Endodermal cell (in vitro differentiated cells): Measurements from ENCODE around the gene MPP3. TPM values are rescaled to one million over a fixed set of nuclear protein-coding genes. Genes with fewer than 3 reads are reported as not detected.
A peak's percentile ranks its signal among the peaks of the same experiment; 100 is the strongest.

Source experiments
- DNase-seq: peaks from one replicate; pipeline ENCODE4 v3.0.0-alpha.2; 2017
- H3K27ac ChIP-seq: 2 replicates; pipeline ENCODE4 v1.5.1; 2013; ENCODE audit warnings: mild to moderate bottlenecking, low read depth, low read length, moderate library complexity
- H3K27me3 ChIP-seq: 2 replicates; pipeline ENCODE4 v1.6.1; 2013; ENCODE audit warnings: mild to moderate bottlenecking, low read length, moderate library complexity; ENCODE audit not compliant: insufficient read depth, control insufficient read depth, poor library complexity, severe bottlenecking
- H3K36me3 ChIP-seq: 2 replicates; pipeline ENCODE4 v1.7.0; 2013; ENCODE audit warnings: mild to moderate bottlenecking, low read length, moderate library complexity; ENCODE audit not compliant: control insufficient read depth, insufficient read depth
- H3K4me1 ChIP-seq: one replicate; pipeline ENCODE4 v1.7.0; 2013; ENCODE audit warnings: low read length; ENCODE audit not compliant: control insufficient read depth, insufficient read depth
- H3K4me3 ChIP-seq: 2 replicates; pipeline ENCODE4 v1.5.1; 2013; ENCODE audit warnings: mild to moderate bottlenecking, low read length, moderate library complexity
- H3K9ac ChIP-seq: 2 replicates; pipeline ENCODE4 v1.6.1; 2013; ENCODE audit warnings: mild to moderate bottlenecking, low read length, moderate library complexity; ENCODE audit not compliant: poor library complexity, severe bottlenecking; ENCODE audit errors: extremely low read depth
- H3K9me3 ChIP-seq: 2 replicates; pipeline ENCODE4 v1.6.1; 2013; ENCODE audit warnings: mild to moderate bottlenecking, low read length, moderate library complexity; ENCODE audit not compliant: control insufficient read depth
- H3K27ac Mint-ChIP-seq: 2 replicates; pipeline ENCODE4 v1.8.0; 2020; ENCODE audit warnings: mixed read lengths
- H3K27me3 Mint-ChIP-seq: 2 replicates; pipeline ENCODE4 v1.8.0; 2021; ENCODE audit warnings: mild to moderate bottlenecking, mixed read lengths; ENCODE audit not compliant: insufficient read depth
- H3K36me3 Mint-ChIP-seq: 2 replicates; pipeline ENCODE4 v1.8.0; 2020; ENCODE audit warnings: low read depth, mixed read lengths
- H3K4me1 Mint-ChIP-seq: 2 replicates; pipeline ENCODE4 v1.8.0; 2020; ENCODE audit warnings: mixed read lengths
- H3K4me3 Mint-ChIP-seq: 2 replicates; pipeline ENCODE4 v1.8.0; 2020; ENCODE audit warnings: mild to moderate bottlenecking, moderate library complexity, mixed read lengths
- H3K9me3 Mint-ChIP-seq: 2 replicates; pipeline ENCODE4 v1.8.0; 2020; ENCODE audit warnings: mild to moderate bottlenecking, mixed read lengths
- WGBS, 2 experiments: methylation state at CpG; one replicate each; pipeline versions ENCODE4 v1.1.5 to v1.1.7; 2013; ENCODE audit warnings: missing lambda C conversion rate in 2 of 2, mixed read lengths in 1 of 2; ENCODE audit not compliant: insufficient coverage in 1 of 2, insufficient read length in 1 of 2; 5-methylcytosine and 5-hydroxymethylcytosine counted together
- total RNA-seq, 2 donors: library from RNA; stranded (reverse); fragmentation: NEBNext Ultra II Directional in 1 of 2; extraction: Animal tissue kit (Norgen Biotek cat#: 25700) in 1 of 2; gene quantifications; 2 replicates in 1 of 2; 3 replicates in 1 of 2; pipeline ENCODE4 v1.2.1, GENCODE V29; 2021
- TF ChIP-seq, protein P1 (sequence below): fragments of 200-600 bp; sonication (generic); conservative IDR thresholded peaks from 2 replicates; pipeline ENCODE4 v1.5.0; 2021; ENCODE audit warnings: antibody characterized with exemption, mild to moderate bottlenecking

MPP3 gene
- total RNA-seq, 2 donors from 2014 or later, result 5.8 to 6.8 TPM

DNA sequence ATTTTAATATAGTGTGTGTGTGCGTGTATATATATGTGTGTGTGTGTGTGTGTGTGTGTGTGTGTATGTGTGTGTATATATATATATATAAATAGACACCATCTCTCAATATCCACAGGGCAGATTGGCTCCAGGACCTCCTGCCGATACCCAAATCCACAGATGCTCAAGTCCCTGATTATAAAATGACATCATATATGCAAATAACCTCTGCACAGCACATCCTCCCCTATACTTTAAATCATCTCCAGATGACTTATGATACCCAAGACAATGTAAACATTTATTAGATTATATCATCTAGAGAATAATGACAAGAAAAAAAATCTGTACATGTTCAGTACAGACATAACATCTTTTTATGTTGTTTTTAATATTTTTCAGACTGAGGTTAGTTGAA is 62.0 kb downstream of the MPP3 start:
- no peak overlapping the region for H3K27ac Mint-ChIP-seq
- H3K27me3 ChIP-seq, result no peaks in the 10 kb centered on the region
- no peaks in the 10 kb centered on the region for H3K9me3 Mint-ChIP-seq
- H3K36me3 Mint-ChIP-seq, result peaks cover 58% of the 10 kb centered on the region
- H3K27ac ChIP-seq, result no peak overlapping the region
- H3K4me3 Mint-ChIP-seq, result no peak overlapping the region
- peaks cover 56% of the 10 kb centered on the region for H3K36me3 ChIP-seq
- 100% methylated on average over 1 of the region's 2 CpGs; no CpG with 5 or more reads in 1 of the 2 experiments for WGBS, 2 experiments
- H3K9me3 ChIP-seq, result no peaks in the 10 kb centered on the region
- DNase-seq, result no peak
- no peaks in the 10 kb centered on the region for H3K27me3 Mint-ChIP-seq
- no peaks in the 10 kb centered on the region for H3K4me1 ChIP-seq
- TF ChIP-seq, protein P1, sequence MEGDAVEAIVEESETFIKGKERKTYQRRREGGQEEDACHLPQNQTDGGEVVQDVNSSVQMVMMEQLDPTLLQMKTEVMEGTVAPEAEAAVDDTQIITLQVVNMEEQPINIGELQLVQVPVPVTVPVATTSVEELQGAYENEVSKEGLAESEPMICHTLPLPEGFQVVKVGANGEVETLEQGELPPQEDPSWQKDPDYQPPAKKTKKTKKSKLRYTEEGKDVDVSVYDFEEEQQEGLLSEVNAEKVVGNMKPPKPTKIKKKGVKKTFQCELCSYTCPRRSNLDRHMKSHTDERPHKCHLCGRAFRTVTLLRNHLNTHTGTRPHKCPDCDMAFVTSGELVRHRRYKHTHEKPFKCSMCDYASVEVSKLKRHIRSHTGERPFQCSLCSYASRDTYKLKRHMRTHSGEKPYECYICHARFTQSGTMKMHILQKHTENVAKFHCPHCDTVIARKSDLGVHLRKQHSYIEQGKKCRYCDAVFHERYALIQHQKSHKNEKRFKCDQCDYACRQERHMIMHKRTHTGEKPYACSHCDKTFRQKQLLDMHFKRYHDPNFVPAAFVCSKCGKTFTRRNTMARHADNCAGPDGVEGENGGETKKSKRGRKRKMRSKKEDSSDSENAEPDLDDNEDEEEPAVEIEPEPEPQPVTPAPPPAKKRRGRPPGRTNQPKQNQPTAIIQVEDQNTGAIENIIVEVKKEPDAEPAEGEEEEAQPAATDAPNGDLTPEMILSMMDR, result no peak
- no peak overlapping the region for H3K4me3 ChIP-seq
- H3K9ac ChIP-seq, result no peak overlapping the region
- H3K4me1 Mint-ChIP-seq, result peaks cover 2% of the 10 kb centered on the region

DNA sequence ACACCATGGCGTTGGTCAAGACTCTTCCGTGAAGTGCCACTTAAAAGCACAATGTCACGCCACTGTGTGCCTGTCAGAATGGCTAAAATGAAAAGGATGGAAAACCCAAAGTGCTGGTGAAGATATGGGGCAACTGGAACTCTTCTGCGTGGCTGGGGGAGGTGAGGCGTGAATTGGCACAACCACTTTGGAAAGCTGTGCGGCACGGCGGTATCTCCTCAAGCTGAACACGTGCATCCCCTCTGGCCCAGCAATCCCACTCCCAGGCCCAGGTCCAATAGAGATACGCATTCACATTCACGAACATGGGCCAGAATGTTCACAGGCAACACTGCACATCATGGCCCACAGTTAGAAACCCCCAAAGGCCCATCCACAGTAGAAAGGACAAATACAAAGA is 63.1 kb downstream of the MPP3 start:
- Histone ChIP-seq H3K9me3 (no peaks in the 10 kb centered on the region), H3K4me1 (no peaks in the 10 kb centered on the region), H3K27me3 (no peaks in the 10 kb centered on the region), H3K27ac (no peak overlapping the region), H3K36me3 (peaks cover 55% of the 10 kb centered on the region), H3K9ac (no peak overlapping the region), H3K4me3 (no peak overlapping the region)
- DNase-seq, result peak; percentile 44
- H3K27me3 Mint-ChIP-seq, result no peaks in the 10 kb centered on the region
- H3K9me3 Mint-ChIP-seq, result no peaks in the 10 kb centered on the region
- 97 to 100% methylated on average over 11 of the region's 11 CpGs for WGBS, 2 experiments
- H3K36me3 Mint-ChIP-seq, result peaks cover 55% of the 10 kb centered on the region
- peaks cover 2% of the 10 kb centered on the region for H3K4me1 Mint-ChIP-seq
- H3K4me3 Mint-ChIP-seq, result no peak overlapping the region
- TF ChIP-seq, protein P1, result no peak
- no peak overlapping the region for H3K27ac Mint-ChIP-seq

DNA sequence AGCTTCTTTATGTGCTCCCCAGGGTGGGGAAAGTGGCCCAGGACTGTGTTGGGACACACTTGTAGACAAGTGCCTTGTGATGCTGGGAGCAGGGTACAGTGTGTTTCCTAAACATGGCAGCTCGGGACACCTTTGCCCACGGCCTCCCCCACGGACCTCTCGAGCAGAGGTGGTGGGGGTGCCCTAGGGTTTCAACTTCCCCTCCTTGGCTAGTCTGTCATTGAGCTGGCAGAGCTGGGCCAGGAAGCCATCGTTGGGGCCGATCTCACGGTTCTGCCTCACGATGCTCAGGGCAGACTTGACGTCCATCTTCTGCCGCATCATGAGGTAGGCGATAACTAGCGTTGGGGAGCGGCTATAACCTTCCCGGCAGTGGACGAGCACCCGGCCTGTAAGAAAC is 63.5 kb downstream of the MPP3 start:
- no peak for DNase-seq
- peaks cover 51% of the 10 kb centered on the region for H3K36me3 ChIP-seq
- H3K27me3 ChIP-seq, result no peaks in the 10 kb centered on the region
- H3K4me3 ChIP-seq, result no peak overlapping the region
- 96 to 99% methylated on average over 13 to 16 of the region's 16 CpGs for WGBS, 2 experiments
- Mint-ChIP-seq H3K4me3 (no peak overlapping the region), H3K4me1 (peaks cover 2% of the 10 kb centered on the region), H3K27me3 (no peaks in the 10 kb centered on the region), H3K27ac (no peak overlapping the region), H3K9me3 (no peaks in the 10 kb centered on the region), H3K36me3 (peaks cover 52% of the 10 kb centered on the region)
- TF ChIP-seq, protein P1, result no peak
- H3K9ac ChIP-seq, result no peak overlapping the region
- no peak overlapping the region for H3K27ac ChIP-seq
- no peaks in the 10 kb centered on the region for H3K9me3 ChIP-seq
- no peaks in the 10 kb centered on the region for H3K4me1 ChIP-seq
